PC-3 (cell line): ENCODE results near the gene TMEM232. TPM values are rescaled to one million over a fixed set of nuclear protein-coding genes. Genes with fewer than 3 reads are reported as not detected.

ENCODE experiments used
- ATAC-seq: fragments of 200-7000 bp; cut with Tn5 transposase; 2 replicates; pipeline ENCODE4 v1.9.1; 2020; ENCODE audit warnings: mild to moderate bottlenecking, moderate library complexity
- BruUV-seq: library from RNA; stranded (reverse); fragments of 400-500 nt; replicated peaks from 2 replicates; lab custom pipeline; 2021; lab: Mats Ljungman, UMichigan
- CTCF ChIA-PET: fragments of 300-600 bp; sonication (Branson Sonifier 250); formaldehyde crosslinking; loops from one replicate; lab custom pipeline; 2022; ENCODE audit warnings: antibody characterized with exemption; lab: Charles Lee
- POLR2A ChIA-PET: fragments of 300-600 bp; sonication (Branson Sonifier 250); formaldehyde crosslinking; loops from one replicate; lab custom pipeline; 2022; ENCODE audit warnings: antibody characterized with exemption; ENCODE audit not compliant: unreplicated experiment; lab: Charles Lee
- DNase-seq: peaks from one replicate; pipeline ENCODE4 v3.0.0-alpha.2; 2015
- H2AFZ ChIP-seq: fragments of 300-600 bp; sonication (generic); 2 replicates; pipeline ENCODE4 v1.6.0; 2016; ENCODE audit warnings: antibody characterized with exemption, low read length
- H3F3A ChIP-seq: fragments of 300-600 bp; sonication (generic); one replicate; pipeline ENCODE4 v1.6.0; 2017; ENCODE audit warnings: antibody characterized with exemption, low read length, control low read depth, mild to moderate bottlenecking; ENCODE audit not compliant: unreplicated experiment
- H3K27ac ChIP-seq: fragments of 300-600 bp; sonication (generic); 2 replicates; pipeline ENCODE4 v1.5.1; 2016; ENCODE audit warnings: mild to moderate bottlenecking, low read length
- H3K27me3 ChIP-seq: fragments of 300-600 bp; sonication (generic); 2 replicates; pipeline ENCODE4 v1.6.1; 2016; ENCODE audit warnings: low read length, mixed read lengths
- H3K36me3 ChIP-seq: fragments of 300-600 bp; sonication (generic); 2 replicates; pipeline ENCODE4 v1.6.1; 2016; ENCODE audit warnings: low read depth, mixed run types, low read length, mixed read lengths
- H3K4me1 ChIP-seq: fragments of 300-600 bp; sonication (generic); 2 replicates; pipeline ENCODE4 v1.5.1; 2016; ENCODE audit warnings: low read length; ENCODE audit not compliant: insufficient read depth
- H3K4me2 ChIP-seq: fragments of 300-600 bp; sonication (generic); 2 replicates; pipeline ENCODE4 v1.6.0; 2016; ENCODE audit warnings: low read length
- H3K4me3 ChIP-seq: fragments of 300-600 bp; sonication (generic); 2 replicates; pipeline ENCODE4 v1.5.1; 2016; ENCODE audit warnings: mild to moderate bottlenecking, low read length, mixed read lengths
- H3K79me2 ChIP-seq: fragments of 300-600 bp; sonication (generic); 2 replicates; pipeline ENCODE4 v1.6.1; 2017; ENCODE audit warnings: low read length, mixed read lengths
- H3K9ac ChIP-seq: fragments of 300-600 bp; sonication (generic); 2 replicates; pipeline ENCODE4 v1.6.0; 2016; ENCODE audit warnings: mild to moderate bottlenecking, low read length
- H3K9me2 ChIP-seq: fragments of 300-600 bp; sonication (generic); replicated peaks from 2 replicates; pipeline ENCODE4 v1.6.1; 2016; ENCODE audit warnings: mixed run types, low read length, mixed read lengths
- H3K9me3 ChIP-seq: fragments of 300-600 bp; sonication (generic); 2 replicates; pipeline ENCODE4 v1.6.1; 2016; ENCODE audit warnings: low read length, mixed read lengths
- H4K20me1 ChIP-seq: fragments of 300-600 bp; sonication (generic); 2 replicates; pipeline ENCODE4 v1.6.1; 2016; ENCODE audit warnings: low read length, mixed read lengths
- EZH2 ChIP-seq: fragments of 300-600 bp; sonication (generic); IDR thresholded peaks from one replicate; pipeline ENCODE4 v1.6.1; 2017; ENCODE audit warnings: antibody characterized with exemption, mild to moderate bottlenecking, low read length; ENCODE audit not compliant: unreplicated experiment
- EZH2phosphoT487 ChIP-seq: fragments of 300-600 bp; sonication (generic); IDR thresholded peaks from 2 replicates; pipeline ENCODE4 v1.6.1; 2018; ENCODE audit warnings: mild to moderate bottlenecking, antibody characterized with exemption, low read length, borderline replicate concordance
- intact Hi-C: fragments of 100-400 bp; cut with micrococcal nuclease; formaldehyde crosslinking; loops from 2 replicates; pipeline ENCODE4 v1.9.0; 2023
- total RNA-seq: library from RNA; depleted of rRNA; stranded (reverse); fragments of >200 nt; gene quantifications from 2 replicates; pipeline ENCODE4 v1.2.3, GENCODE V29; 2014
- TF ChIP-seq, protein P1 (sequence below): fragments of 300-600 bp; sonication (generic); conservative IDR thresholded peaks from 2 replicates; pipeline ENCODE4 v1.5.1; 2017; ENCODE audit warnings: antibody characterized with exemption, low read depth, mild to moderate bottlenecking, low read length

Gene TMEM232
- total RNA-seq, 1 experiment from 2014 or later: 1.4 TPM

DNA sequence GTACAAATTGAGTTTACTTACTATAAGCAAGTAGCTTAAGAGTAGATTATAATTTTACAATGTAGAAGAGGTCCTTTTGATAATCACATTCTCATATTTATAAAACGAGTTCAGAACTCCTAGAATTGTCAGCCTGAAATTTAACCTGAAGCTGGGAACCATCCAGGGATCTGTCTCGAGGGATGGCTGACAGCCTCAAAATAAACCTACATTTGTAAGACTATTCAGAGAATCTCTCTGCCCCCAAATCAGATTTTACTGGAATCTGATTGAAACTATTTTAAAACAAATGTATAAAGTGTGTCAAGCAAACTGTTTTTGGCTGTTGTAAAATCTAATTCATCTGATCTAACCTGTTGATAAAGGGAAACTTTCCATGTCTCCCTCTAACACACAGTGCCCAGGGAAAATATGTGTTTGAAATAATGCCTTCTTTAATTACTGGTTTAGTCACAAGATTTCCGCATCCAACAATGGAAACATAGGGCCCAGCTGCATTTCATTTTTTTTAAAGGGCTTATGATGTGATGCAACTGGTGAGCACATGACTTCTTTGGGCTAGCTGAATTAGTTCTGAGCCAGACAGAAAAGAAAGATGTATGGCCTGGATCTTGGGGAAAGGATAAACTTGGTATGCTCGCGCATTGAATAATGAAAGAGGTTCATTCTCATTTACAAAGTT lies 42.7 kb upstream of the TMEM232 start:
- BruUV-seq: no TSS peak
- Histone ChIP-seq H3K36me3 (no peaks in the 10 kb centered on the region), H3F3A (no peaks in the 10 kb centered on the region), H2AFZ (no peak overlapping the region), H3K4me2 (no peak overlapping the region), H3K27ac (no peak overlapping the region), H4K20me1 (no peaks in the 10 kb centered on the region), H3K9ac (no peak overlapping the region), H3K79me2 (no peaks in the 10 kb centered on the region), H3K9me3 (no peaks in the 10 kb centered on the region), H3K9me2 (no peaks in the 10 kb centered on the region), H3K4me3 (no peak overlapping the region), H3K4me1 (no peaks in the 10 kb centered on the region), H3K27me3 (no peaks in the 10 kb centered on the region)
- ATAC-seq: no peak
- intact Hi-C loops: no loop called here
- ChIA-PET POLR2A (interaction anchor here (0.6 kb wide), 1 partner anchor 140 kb away, joined by 3 read pairs; no protein-coding TSS in a partner anchor), CTCF (interaction anchor here (0.6 kb wide), 1 partner anchor 97 kb away, joined by 5 read pairs; no protein-coding TSS in a partner anchor)
- no peak for TF ChIP-seq EZH2
- no peak for TF ChIP-seq EZH2phosphoT487
- TF ChIP-seq, protein P1, sequence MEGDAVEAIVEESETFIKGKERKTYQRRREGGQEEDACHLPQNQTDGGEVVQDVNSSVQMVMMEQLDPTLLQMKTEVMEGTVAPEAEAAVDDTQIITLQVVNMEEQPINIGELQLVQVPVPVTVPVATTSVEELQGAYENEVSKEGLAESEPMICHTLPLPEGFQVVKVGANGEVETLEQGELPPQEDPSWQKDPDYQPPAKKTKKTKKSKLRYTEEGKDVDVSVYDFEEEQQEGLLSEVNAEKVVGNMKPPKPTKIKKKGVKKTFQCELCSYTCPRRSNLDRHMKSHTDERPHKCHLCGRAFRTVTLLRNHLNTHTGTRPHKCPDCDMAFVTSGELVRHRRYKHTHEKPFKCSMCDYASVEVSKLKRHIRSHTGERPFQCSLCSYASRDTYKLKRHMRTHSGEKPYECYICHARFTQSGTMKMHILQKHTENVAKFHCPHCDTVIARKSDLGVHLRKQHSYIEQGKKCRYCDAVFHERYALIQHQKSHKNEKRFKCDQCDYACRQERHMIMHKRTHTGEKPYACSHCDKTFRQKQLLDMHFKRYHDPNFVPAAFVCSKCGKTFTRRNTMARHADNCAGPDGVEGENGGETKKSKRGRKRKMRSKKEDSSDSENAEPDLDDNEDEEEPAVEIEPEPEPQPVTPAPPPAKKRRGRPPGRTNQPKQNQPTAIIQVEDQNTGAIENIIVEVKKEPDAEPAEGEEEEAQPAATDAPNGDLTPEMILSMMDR: no peak
- DNase-seq: no peak

DNA sequence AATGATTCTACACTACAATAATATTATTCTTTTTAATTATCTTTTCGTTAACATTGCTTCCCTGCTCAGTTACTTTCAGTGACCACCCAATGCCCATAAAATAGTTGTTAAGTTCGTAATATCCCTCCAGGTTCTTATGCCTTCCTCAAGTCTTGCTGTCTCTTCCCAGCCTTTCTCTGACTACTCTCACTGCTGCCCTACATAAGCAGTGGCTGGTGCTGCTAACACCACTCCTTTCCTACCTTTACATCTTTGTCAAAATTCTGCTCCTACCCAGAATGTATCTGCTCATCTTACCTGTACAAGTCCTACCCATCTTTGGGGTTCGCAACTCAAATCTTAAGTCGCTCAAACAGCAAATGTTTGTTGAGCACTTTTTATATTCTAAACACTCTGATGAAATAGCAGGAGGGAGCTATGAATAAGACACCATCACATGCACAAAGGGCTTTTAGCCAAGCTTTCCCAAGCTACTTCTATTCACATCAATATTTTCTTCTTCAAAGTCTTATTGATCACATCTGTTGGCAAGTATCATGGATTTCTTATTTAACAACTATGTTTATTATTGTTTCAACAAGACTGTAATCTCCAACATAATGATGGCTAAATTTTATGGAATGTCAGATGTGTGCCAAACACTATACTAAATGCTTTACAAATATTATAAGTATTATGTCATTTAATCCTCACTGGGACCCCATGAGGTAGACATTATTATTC lies 41.8 kb upstream of the TMEM232 start:
- ATAC-seq: no peak

More for the DNA sequence above, 41.8 kb upstream of the TMEM232 start:
- CTCF ChIA-PET: interaction anchor here (0.6 kb wide), 1 partner anchor 97 kb away, joined by 5 read pairs; no protein-coding TSS in a partner anchor
- Histone ChIP-seq H3K4me1 (no peaks in the 10 kb centered on the region), H3K79me2 (no peaks in the 10 kb centered on the region), H3K9me3 (no peaks in the 10 kb centered on the region), H3K4me3 (no peak overlapping the region), H3K27ac (no peak overlapping the region), H3K27me3 (no peaks in the 10 kb centered on the region), H3K4me2 (no peak overlapping the region), H3K9ac (no peak overlapping the region), H2AFZ (no peak overlapping the region), H3K9me2 (no peaks in the 10 kb centered on the region), H3K36me3 (no peaks in the 10 kb centered on the region), H3F3A (no peaks in the 10 kb centered on the region), H4K20me1 (no peaks in the 10 kb centered on the region)
- intact Hi-C loops: no loop called here
- TF ChIP-seq EZH2: no peak
- TF ChIP-seq EZH2phosphoT487: no peak
- TF ChIP-seq, protein P1: no peak
- POLR2A ChIA-PET: no interaction called here
- no TSS peak for BruUV-seq
- DNase-seq: no peak
